ENCODE results near the gene COL16A1.

GRCh38 chr1:31640179-31640578 is 63.6 kb downstream of the COL16A1 start:
- TF ChIP-seq KAT7 (CRISPR knock-in tag; IDR thresholded peaks at IDR 0.05; ENCODE audit: borderline replicate concordance) (no peak), FOXM1 (CRISPR knock-in tag; IDR thresholded peaks at IDR 0.05) (no peak)
- TF ChIP-seq, protein P1, sequence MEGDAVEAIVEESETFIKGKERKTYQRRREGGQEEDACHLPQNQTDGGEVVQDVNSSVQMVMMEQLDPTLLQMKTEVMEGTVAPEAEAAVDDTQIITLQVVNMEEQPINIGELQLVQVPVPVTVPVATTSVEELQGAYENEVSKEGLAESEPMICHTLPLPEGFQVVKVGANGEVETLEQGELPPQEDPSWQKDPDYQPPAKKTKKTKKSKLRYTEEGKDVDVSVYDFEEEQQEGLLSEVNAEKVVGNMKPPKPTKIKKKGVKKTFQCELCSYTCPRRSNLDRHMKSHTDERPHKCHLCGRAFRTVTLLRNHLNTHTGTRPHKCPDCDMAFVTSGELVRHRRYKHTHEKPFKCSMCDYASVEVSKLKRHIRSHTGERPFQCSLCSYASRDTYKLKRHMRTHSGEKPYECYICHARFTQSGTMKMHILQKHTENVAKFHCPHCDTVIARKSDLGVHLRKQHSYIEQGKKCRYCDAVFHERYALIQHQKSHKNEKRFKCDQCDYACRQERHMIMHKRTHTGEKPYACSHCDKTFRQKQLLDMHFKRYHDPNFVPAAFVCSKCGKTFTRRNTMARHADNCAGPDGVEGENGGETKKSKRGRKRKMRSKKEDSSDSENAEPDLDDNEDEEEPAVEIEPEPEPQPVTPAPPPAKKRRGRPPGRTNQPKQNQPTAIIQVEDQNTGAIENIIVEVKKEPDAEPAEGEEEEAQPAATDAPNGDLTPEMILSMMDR (CRISPR knock-in tag; IDR thresholded peaks at IDR 0.05): no peak
